Thyroid gland (tissue), 4 donors: ENCODE data around the gene TOP2B. TPM values are rescaled to one million over a fixed set of nuclear protein-coding genes. Genes with fewer than 3 reads are reported as not detected.

Source experiments
- DNase-seq, 2 donors: peaks; one replicate each; pipeline ENCODE4 v3.0.0-alpha.2; 2019
- H3K27ac ChIP-seq, 3 donors: fragments of 200-600 bp; sonication (generic); 1 replicate in 2 of 3; 2 replicates in 1 of 3; pipeline ENCODE4 v1.5.1; 2016 to 2019; ENCODE audit warnings: mild to moderate bottlenecking in 1 of 3, moderate library complexity in 1 of 3
- H3K27me3 ChIP-seq: fragments of 200-600 bp; sonication (generic); one replicate; pipeline ENCODE4 v1.5.1; 2019
- H3K36me3 ChIP-seq, 2 donors: fragments of 200-600 bp; sonication (generic); one replicate each; pipeline ENCODE4 v1.5.1; 2016 to 2019
- H3K4me1 ChIP-seq, 2 donors: fragments of 200-600 bp; sonication (generic); one replicate each; pipeline ENCODE4 v1.5.1; 2017 to 2019
- H3K4me3 ChIP-seq, 3 donors: fragments of 200-600 bp; sonication (generic); replicated peaks in 1 of 3; 1 replicate in 2 of 3; 2 replicates in 1 of 3; pipeline ENCODE4 v1.5.1; 2016; ENCODE audit warnings: mild to moderate bottlenecking in 1 of 3
- H3K9me3 ChIP-seq: fragments of 200-600 bp; sonication (generic); one replicate; pipeline ENCODE4 v1.5.1; 2017
- CTCF ChIP-seq, 6 experiments: fragments of 200-600 bp in 3 of 6; fragments of 450-650 bp in 3 of 6; sonication (generic) in 3 of 6; IDR thresholded peaks; one replicate each; pipeline ENCODE4 v1.5.1; 2016 to 2019; ENCODE audit warnings: antibody characterized with exemption in 6 of 6, mild to moderate bottlenecking in 2 of 6, inconsistent platforms in 1 of 6, moderate library complexity in 1 of 6
- POLR2A ChIP-seq, 2 donors: fragments of 450-650 bp; IDR thresholded peaks; one replicate each; pipeline ENCODE4 v1.6.1; 2017; ENCODE audit warnings: antibody characterized with exemption in 2 of 2, mild to moderate bottlenecking in 2 of 2, moderate library complexity in 1 of 2
- WGBS, 2 donors: methylation state at CpG; one replicate each; pipeline ENCODE4 v1.1.5; 2017; 5-methylcytosine and 5-hydroxymethylcytosine counted together
- intact Hi-C: fragments of 100-400 bp; cut with DNase I; formaldehyde crosslinking; loops from one replicate; pipeline ENCODE4 v1.15.1; 2023
- total RNA-seq, 4 donors: library from RNA; depleted of rRNA; stranded (reverse); fragments of >200 nt; gene quantifications; one replicate each; pipeline ENCODE4 v1.2.3, GENCODE V29; 2016

TOP2B gene
- total RNA-seq, 4 donors from 2014 or later, result 109 to 180 (median 131) TPM

- WGBS, 2 donors, result 93 to 94% methylated on average over 4 of the region's 4 CpGs
- no peaks in the 10 kb centered on the region for H3K27me3 ChIP-seq
- no peak overlapping the region for H3K4me3 ChIP-seq
- intact Hi-C loops, result loop anchor here (10.0 kb wide), 1 partner anchor 564 kb away; no protein-coding TSS in a partner anchor
- peaks cover 21 to 23% of the 10 kb centered on the region in 2 donors for H3K4me1 ChIP-seq
- H3K9me3 ChIP-seq, result no peaks in the 10 kb centered on the region
- H3K36me3 ChIP-seq, result no peaks in the 10 kb centered on the region
- TF ChIP-seq CTCF (IDR thresholded peaks at IDR 0.05) (no peak), POLR2A (IDR thresholded peaks at IDR 0.05) (no peak)
- H3K27ac ChIP-seq, result no peak overlapping the region
- DNase-seq, result no peak
Measured at GRCh38 chr3:25589104-25589782, 75.5 kb downstream of the TOP2B start.

- intact Hi-C loops, result loop anchor here (10.0 kb wide), 1 partner anchor 564 kb away; no protein-coding TSS in a partner anchor
- H3K4me3 ChIP-seq, result no peak overlapping the region
- no peaks in the 10 kb centered on the region for H3K9me3 ChIP-seq
- H3K36me3 ChIP-seq, result no peaks in the 10 kb centered on the region
- TF ChIP-seq POLR2A (IDR thresholded peaks at IDR 0.05) (no peak), CTCF (IDR thresholded peaks at IDR 0.05) (no peak)
- no peaks in the 10 kb centered on the region for H3K27me3 ChIP-seq
- peaks cover 16% of the 10 kb centered on the region in 2 donors for H3K4me1 ChIP-seq
- 94% methylated on average over 8 of the region's 8 CpGs for WGBS, 2 donors
- H3K27ac ChIP-seq, result no peak overlapping the region
- DNase-seq, result no peak
Measured at GRCh38 chr3:25588441-25589103, 76.1 kb downstream of the TOP2B start.

DNA sequence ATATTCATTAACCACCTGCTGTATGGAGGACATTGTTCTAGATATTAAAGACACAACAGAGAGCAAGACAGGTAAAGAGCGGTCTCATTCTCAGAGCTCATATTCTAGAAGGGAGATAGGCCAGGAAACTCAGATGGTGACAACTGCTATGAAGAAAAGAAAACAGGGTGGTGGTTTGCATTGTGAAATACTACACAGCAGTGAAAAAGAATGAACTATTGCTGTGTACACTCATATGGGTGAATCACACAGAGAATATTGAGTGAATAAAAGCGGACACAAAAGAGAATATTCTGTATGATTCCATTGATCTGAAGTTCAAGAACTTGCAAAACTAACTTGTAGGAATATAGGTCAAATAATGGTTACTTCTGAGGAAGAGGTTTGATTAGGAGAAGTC, 76.7 kb downstream of the TOP2B start:
- no peaks in the 10 kb centered on the region for H3K9me3 ChIP-seq
- WGBS, 2 donors, result 91 to 97% methylated on average over 2 of the region's 2 CpGs
- H3K4me3 ChIP-seq, result no peak overlapping the region
- H3K27ac ChIP-seq, result no peak overlapping the region
- intact Hi-C loops, result loop anchor here (10.0 kb wide), 1 partner anchor 563 kb away; no protein-coding TSS in a partner anchor
- H3K4me1 ChIP-seq, result peaks cover 10% of the 10 kb centered on the region in 2 donors
- DNase-seq, result no peak
- no peak for TF ChIP-seq POLR2A (IDR thresholded peaks at IDR 0.05)
- no peak for TF ChIP-seq CTCF (IDR thresholded peaks at IDR 0.05)
- H3K36me3 ChIP-seq, result no peaks in the 10 kb centered on the region
- no peaks in the 10 kb centered on the region for H3K27me3 ChIP-seq

- no peaks in the 10 kb centered on the region for H3K9me3 ChIP-seq
- H3K36me3 ChIP-seq, result no peaks in the 10 kb centered on the region
- WGBS, 2 donors, result 79 to 87% methylated on average over 5 of the region's 5 CpGs
- DNase-seq, result no peak
- intact Hi-C loops, result loop anchor here (10.0 kb wide), 1 partner anchor 563 kb away; no protein-coding TSS in a partner anchor
- no peak overlapping the region for H3K27ac ChIP-seq
- H3K27me3 ChIP-seq, result no peaks in the 10 kb centered on the region
- H3K4me1 ChIP-seq, result peaks cover 6% of the 10 kb centered on the region in 2 donors
- no peak overlapping the region for H3K4me3 ChIP-seq
- no peak for TF ChIP-seq POLR2A (IDR thresholded peaks at IDR 0.05)
- no peak for TF ChIP-seq CTCF (IDR thresholded peaks at IDR 0.05)
Measured at GRCh38 chr3:25587526-25587925, 77.2 kb downstream of the TOP2B start.

- H3K4me1 ChIP-seq, result peaks cover 1% of the 10 kb centered on the region in 2 donors
- H3K9me3 ChIP-seq, result no peaks in the 10 kb centered on the region
Measured at GRCh38 chr3:25587094-25587493, 77.6 kb downstream of the TOP2B start.

More at GRCh38 chr3:25587094-25587493, 77.6 kb downstream of the TOP2B start:
- H3K4me3 ChIP-seq, result no peak overlapping the region
- TF ChIP-seq CTCF (IDR thresholded peaks at IDR 0.05) (no peak), POLR2A (IDR thresholded peaks at IDR 0.05) (no peak)
- H3K27me3 ChIP-seq, result no peaks in the 10 kb centered on the region
- no peak for DNase-seq
- intact Hi-C loops, result loop anchor here (10.0 kb wide), 1 partner anchor 562 kb away; no protein-coding TSS in a partner anchor
- H3K36me3 ChIP-seq, result no peaks in the 10 kb centered on the region
- H3K27ac ChIP-seq, result no peak overlapping the region
- 85 to 90% methylated on average over 1 of the region's 1 CpG for WGBS, 2 donors
